Measurements from ENCODE around the gene DEFB121.
"Not testable (repeated sequence)": the region's sequence is repeated elsewhere in the genome, so short reads cannot be mapped to it uniquely, and the experiment has no call there.

Gene DEFB121, protein sequence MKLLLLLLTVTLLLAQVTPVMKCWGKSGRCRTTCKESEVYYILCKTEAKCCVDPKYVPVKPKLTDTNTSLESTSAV

DNA sequence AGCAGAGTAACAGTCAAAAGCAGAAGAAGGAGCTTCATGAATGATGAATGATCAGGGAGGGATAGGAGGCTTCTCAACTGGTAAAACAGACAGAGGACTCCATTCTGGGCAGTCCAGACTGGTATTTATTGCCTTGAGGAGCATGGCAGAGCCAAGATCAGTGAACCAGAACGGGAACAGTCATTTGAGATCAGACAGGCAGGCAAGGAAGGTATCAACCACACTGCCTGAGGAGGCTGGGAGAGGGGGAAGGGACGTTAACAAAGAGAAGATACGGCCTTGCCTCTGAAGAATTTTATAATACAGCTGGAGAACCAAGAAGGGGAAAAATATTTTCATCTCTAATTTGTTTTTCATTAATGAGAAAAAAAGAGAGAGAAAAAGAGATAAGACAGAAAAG lies at the start of gene DEFB121:
Gene DEFB121, minus strand, starts transcription at position 101 of the 400 bp plus-strand sequence. Its CDS starts 63 bp downstream, at position 38.
- DNase-seq: no peak

DNA sequence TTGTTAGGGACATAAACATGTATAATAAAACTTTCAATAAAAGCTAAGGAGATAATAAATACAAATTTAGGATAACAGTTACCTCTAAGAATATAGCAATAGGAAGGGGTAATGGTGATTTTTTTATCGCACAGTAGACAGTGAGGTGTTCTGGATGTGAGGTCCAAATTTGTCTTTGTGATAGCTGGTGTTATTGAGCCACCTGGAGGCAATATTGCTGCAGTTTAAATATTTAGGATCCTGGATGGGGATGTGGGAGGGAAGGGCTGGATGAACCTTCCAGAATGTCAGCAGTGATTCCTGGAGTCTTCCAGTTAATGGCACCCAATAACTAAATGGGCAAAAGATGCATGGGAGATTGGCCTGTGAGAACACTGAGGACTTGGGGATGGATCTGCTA lies 48.3 kb upstream of the DEFB121 start:
- DNase-seq: no peak

DNA sequence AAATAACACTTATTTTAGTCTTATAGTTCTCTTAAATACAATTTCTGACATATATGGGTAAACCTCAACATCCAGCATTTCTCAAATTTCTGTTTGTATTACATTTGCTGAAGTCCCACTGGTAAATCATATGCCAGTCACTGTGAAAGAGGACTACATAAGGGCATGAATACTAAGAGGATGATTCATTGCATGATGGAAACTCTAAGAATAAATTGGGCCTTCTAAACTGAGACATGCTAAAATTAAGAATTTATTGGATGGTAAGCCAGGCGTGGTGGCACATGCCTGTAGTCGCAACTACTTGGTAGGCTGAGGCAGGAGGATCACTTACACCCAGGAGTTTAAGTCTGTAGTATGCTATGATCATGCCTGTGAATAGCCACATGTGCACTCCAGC lies 46.6 kb upstream of the DEFB121 start:
- no peak for DNase-seq

DNA sequence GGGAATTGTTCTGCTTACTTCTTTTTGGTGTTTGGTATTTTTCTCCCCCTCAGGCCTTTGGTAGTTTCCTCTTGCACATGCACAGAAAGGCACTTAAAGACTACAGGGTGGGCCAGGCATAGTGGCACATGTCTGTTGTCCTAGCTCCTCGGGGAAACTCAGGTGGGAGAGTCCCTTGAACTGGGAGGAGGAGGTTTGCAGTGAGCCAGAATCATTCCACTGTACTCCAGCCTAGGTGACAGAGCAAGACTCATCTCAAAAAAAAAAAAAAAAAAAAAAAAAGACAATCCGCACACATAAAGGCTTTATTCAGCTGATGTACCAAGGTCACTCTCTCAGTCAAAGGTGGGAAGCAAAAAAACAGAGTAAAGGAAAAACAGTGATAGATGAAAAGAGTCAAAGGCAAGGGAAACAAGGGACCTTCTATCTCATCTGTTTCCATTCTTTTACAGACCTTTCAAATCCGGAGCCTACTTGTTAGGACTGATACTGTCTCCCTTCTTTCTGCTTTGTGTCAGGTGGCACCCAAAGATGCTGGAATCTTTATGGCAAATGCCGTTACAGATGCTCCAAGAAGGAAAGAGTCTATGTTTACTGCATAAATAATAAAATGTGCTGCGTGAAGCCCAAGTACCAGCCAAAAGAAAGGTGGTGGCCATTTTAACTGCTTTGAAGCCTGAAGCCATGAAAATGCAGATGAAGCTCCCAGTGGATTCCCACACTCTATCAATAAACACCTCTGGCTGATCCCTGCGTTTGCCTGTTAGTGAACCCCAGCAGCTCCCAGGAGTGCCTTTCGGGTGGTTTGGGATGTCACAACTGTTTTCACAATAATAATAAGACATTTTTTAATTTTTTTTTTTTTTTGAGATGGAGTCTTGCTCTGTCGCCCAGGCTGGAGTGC lies 43.7 kb upstream of the DEFB121 start:
- no peak for DNase-seq

DNA sequence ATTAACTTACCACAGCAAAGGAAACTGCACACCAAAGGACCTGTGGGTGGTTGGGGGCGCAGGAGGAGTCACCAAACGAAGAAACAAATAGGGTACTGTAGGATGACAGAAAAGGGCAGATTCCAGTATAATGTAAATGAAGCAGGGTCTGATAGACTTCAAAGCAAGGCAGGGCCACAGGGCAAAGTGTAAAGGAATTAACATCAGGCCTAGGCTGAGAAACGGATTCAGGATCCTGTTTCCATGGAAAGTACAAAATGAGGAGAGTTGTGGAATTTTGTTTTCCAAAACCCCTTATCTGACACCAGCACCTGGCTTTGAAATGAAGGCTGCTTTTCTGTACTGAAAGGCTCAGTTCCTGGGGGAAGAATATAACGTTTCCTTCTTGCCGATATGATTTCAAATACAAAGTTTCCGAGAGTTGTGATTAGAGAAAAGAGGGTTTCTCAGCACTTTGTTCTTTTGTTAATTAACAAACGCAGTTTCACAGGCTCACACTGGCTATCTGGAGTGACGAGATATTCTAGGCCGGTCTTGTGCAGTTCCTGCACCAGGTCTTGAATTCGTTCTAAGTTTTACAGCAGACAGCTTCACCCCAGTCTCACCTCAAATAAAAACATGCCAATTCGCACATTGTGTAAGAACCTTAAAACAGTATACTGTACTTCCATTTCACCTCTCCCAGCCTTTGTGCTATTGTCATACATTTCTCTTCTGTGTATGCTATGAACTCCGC lies 40.2 kb upstream of the DEFB121 start:
- DNase-seq: no peak

DNA sequence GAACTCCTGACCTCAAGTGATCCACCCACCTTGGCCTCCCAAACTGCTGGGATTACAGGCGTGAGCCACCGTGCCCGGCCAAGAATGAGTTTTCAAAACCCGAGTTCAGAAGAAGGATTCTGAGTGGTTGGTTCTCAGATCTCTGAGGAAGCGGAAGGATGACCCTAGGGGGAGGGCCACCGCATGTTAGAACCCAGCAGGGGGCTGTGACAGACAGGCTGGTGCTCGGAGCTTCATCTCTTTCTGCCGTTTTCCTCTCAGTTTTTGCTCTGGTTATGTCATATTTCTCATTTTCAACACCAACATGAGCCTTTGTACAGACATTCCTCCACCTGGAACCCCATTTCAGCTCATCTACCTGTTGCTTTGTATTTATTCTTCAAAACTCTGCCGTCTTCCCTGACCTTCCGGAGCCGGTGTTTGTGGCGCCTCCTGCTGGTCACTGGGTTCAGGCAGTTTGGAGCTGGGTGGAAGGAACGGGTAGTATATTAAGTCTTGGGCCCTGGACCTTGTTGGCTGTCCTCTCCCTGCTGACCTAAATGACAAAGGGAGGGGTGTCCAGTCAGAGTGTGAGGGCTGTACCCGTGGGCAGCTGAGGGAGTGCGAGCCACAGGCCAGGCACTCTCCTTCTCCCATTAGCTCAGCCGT lies 34.1 kb upstream of the DEFB121 start, which contains the start of gene DEFB123:
Gene DEFB123, plus strand, starts transcription at position 621 of the 648 bp plus-strand sequence. CDS start 67 bp downstream, outside the sequence.
- DNase-seq: peak; percentile 41

DNA sequence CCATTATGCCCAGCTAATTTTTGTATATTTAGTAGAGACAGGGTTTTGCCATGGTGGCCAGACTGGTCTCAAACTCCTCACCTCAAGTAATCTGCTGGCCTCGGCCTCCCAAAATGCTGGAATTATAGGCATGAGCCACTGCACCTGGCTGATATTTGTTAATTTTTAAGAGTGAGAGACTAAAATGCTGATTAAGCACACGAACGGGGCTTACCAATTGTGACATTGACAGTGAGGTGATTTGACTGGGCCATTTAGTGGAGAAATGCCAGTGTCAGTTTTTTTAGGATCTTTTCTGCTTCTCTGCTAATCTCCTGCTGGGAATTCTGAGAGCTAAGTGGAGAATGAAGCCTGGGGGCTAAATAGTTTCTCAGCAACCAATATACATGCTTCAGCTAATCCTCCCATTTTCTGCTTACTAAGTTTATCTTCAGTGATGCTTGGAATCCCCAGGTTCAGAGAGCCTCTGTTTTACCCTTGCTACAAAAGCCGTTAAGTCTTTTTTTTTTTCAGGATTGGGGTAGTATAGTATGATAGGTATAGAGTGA lies 24.6 kb upstream of the DEFB121 start:
- DNase-seq: no peak

DNA sequence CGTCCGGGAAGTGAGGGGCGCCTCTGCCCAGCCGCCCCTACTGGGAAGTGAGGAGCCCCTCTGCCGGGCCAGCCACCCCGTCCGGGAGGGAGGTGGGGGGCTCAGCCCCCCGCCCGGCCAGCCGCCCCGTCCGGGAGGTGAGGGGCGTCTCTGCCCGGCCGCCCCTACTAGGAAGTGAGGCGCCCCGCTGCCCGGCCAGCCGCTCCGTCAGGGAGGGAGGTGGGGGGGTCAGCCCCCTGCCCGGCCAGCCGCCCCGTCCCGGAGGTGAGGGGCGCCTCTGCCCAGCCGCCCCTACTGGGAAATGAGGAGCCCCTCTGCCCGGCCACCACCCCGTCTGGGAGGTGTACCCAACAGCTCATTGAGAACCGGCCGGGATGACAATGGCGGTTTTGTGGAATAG lies 21.6 kb upstream of the DEFB121 start:
- not testable (repeated sequence) for DNase-seq

DNA sequence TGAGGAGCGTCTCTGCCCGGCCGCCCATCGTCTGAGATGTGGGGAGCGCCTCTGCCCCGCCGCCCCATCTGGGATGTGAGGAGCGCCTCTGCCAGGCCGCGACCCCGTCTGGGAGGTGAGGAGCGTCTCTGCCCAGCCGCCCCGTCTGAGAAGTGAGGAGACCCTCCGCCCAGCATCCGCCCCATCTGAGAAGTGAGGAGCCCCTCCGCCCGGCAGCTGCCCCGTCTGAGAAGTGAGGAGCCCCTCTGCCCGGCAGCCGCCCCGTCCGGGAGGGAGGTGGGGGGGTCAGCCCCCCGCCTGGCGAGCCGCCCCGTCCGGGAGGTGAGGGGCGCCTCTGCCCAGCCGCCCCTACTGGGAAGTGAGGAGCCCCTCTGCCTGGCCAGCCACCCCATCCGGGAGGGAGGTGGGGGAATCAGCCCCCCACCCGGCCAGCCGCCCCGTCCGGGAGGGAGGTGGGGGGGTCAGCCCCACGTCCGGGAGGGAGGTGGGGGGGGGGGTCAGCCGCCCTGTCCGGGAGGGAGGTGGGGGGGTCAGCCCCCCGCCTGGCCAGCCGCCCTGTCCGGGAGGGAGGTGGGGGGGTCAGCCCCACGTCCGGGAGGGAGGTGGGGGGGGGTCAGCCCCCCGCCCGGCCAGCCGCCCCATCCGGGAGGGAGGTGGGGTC lies 21.0 kb upstream of the DEFB121 start:
- not testable (repeated sequence) for DNase-seq

DNA sequence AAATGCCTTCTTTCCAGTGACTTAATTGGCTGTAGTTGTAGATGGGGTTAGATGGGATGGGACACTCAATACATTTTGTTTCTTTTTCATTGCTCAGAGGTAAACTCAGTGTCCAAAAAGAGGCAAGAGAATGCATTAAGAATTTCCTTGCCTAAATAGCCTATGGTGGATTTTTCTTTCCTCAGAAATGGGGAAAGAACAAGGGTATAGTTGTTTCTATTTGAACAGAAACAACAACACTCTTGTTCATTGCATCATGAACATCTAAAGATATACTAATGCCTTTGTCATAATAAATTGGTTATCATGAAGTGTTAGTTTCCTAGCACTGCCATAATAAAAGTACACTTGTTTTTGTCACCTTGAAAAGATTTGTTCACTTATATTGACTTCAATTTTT lies 19.8 kb upstream of the DEFB121 start:
- no peak for DNase-seq

DNA sequence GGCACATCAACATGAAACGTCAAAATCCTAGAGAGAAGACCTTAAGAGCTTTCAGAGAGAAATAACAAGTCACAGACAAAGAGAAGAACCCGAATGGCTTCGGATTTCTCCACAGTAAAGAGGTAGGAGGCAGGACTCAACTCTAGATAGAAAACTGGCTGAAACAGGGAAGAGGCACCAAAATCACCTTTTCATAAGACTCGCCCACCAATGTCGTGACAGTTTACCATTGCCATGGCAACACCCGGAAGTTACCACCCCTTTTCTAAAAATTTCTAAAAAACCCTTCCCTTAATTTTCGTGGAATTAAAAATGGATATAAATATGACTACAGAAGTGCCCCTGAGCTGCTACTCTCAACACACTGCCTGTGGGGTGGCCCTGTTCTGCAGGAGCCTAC lies 12.3 kb upstream of the DEFB121 start:
- no peak for DNase-seq

DNA sequence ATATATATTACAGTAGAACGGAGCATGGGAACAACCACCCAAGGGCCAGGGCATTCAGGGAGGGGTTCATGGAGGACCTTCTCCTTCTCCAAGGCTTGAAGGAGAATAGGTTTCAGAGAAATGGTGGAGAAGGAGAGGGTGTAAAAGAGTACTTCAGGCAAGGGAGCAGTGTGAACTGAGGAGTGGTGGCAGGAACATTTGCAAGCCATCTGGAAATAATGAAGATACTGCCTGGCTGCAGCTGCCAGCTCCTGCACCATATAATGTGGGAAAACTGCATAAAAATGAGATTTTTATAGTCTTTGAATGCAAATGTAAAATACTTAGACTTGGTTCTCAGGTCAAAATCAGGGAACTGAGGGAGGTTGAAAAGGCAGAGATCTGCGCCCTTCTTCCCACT lies 9.6 kb upstream of the DEFB121 start:
- DNase-seq: no peak

DNA sequence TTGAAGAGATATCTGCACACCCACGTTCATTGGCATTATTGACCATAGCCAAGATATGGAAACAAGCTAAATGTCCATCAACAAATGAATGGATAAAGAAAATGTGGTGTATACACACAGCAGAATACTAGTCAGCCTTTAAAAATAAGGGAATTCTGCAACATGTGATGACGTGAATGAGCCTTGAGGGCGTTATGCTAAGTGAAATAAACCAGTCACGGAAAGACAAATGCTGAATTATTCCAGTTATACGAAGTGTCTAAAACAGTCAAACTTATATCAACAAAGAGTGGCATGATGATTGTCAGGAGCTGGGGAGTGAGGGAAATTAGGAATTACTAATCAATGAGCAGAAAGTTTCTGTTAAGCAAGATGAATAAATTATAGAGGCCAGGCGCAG lies 8.4 kb upstream of the DEFB121 start:
- no peak for DNase-seq

DNA sequence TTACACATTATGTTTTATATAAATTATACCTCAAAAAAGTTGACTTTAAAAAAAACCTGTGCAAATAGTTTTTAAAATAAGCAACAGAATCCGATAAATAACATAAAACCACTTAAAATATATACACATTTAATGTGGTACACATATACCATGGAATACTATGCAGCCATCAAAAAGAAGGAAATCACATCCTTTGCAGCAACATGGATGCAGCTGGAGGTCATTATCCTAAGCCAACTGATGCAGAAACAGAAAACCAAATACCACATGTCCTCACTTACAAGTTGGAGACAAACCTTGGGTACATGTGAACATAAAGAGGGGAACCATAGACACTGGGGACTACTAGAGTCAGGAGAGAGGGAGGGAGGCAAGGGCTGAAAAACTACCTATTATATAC lies 4.0 kb upstream of the DEFB121 start:
- no peak for DNase-seq

DNA sequence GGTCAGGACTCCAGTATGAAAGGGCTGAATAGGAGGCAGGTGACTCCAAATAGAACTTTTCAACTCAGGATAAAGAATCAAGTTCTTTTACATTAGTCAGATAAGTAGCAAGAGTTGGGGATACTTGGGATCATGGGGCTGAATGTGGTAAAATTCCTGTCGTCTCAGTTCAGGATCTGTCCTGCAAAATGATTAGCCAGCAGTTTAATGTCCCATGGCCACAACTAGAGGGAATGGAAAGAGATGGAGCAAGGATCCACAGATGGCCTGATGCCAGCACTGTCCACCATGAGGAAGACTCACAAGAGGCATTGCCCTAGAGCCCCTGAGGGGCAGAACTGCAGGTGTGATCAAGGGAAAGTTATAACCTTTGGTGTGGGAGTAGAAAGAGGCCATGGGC lies 2.1 kb downstream of the DEFB121 start:
- no peak for DNase-seq

DNA sequence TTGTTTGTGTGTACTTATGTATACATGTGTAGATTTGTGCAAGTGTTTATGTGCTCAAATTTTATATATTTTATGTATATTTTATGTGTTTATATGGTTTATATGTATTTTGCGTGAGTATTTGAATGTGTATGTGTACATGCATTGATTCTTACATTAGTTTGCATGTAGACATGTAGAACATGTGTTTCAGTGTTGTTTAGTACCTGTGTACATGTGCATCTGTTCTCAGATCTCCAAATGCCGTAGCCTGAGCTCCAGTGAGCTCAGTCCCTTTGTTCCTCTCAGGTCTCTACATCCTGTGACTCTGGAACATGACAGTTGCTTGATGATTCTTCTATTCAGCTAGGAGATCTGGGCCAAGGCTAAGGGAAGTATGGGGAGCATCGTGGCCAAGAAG lies 11.1 kb downstream of the DEFB121 start:
- no peak for DNase-seq

DNA sequence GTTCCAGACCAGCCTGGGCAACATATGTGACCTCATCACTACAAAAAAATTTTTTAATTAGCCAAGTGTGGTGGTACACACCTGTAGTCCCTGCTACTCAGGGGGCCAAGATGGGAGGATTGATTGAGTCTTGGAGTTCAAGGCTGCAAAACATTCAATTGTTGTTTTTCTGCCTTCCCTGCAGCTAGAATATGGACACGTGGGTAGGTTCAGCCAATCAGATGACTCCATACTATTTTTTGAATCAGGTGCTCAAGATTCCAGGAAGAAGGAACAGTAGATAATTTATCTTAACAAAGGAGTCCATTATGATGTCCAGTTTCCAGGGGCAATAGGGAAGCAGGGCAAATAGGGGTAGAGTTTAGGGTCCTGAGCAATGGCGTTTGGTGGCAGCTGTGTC lies 13.2 kb downstream of the DEFB121 start:
- DNase-seq: no peak

DNA sequence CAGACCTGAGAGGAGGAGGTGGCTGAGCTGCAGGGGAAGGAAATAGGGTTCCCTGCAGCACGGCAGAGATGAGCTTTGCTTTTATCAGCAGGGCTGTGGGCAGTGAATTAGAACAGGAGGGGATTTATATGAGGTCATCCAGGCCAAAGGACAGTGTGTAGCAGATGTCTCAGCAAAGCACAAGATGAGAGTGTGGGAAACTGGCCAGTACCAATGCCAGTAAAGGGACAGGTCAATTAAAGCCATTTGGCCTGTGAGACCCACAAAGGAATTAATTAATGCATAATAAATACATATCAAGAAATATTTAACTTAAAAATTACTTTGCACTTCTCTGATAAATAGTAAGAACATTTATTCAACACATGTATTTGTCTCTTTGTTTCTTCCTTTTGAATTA lies 15.5 kb downstream of the DEFB121 start, which contains the start of gene DEFB119:
Gene DEFB119, minus strand, starts transcription at position 101 of the 400 bp plus-strand sequence. CDS start 107 bp downstream, outside the sequence.
- DNase-seq: no peak

DNA sequence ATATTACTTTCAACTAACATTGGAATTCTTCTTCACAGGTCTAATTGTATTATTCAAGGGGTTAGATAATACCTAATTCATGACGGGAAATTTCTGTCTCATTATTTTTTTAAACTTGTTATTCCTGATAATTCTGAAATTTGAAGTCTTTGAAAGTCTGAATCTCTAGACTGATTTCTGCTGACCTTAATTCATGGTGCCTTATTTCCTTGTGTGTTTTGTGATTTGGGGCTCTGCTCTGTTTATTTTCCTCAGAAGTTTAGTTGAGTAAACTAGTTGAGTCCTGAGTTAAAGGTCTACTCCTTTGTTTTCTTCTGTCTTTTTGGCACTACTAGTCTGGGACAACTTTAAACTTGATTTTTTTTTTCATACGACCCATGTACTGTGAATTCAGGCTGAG lies 31.7 kb downstream of the DEFB121 start:
- DNase-seq: no peak

DNA sequence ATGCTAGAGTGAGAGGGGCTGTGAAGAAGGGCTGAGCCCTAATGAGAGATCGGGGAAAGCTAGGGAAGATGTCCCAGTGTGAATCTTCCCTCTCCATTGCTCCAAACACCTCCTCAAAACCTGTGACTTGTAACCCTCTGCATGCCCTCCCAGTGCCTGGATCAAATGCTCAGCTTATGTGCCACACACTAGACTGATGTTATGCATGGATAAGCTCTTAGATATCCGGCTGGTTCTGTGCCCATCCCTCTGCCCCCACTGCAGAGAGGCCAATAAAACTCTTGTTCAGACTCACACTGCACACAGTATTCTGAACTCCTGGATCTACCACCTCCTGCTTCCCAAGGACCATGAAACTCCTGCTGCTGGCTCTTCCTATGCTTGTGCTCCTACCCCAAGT lies 37.7 kb downstream of the DEFB121 start, which contains the start of gene DEFB118:
Gene DEFB118, plus strand, starts transcription at position 301 of the 400 bp plus-strand sequence. Its CDS starts 50 bp downstream, at position 351.
- DNase-seq: no peak

DNA sequence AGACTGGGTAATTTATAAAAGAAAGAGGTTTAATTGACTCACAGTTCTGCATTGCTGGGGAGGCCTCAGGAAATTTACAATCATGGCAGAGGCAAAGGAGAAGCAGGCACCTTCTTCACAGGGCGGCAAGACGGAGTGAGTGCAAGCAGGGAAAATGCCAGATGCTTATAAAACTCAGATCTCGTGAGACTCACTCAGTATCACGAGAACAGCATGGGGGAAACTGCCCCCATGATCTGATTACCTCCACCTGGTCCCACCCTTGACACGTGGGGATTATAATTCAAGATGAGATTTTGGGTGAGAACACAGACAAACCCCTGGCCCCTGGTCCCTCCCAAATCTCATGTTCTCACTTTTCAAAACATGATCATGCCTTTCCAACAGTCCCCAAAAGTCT lies 41.7 kb downstream of the DEFB121 start:
- DNase-seq: not testable (repeated sequence)

DNA sequence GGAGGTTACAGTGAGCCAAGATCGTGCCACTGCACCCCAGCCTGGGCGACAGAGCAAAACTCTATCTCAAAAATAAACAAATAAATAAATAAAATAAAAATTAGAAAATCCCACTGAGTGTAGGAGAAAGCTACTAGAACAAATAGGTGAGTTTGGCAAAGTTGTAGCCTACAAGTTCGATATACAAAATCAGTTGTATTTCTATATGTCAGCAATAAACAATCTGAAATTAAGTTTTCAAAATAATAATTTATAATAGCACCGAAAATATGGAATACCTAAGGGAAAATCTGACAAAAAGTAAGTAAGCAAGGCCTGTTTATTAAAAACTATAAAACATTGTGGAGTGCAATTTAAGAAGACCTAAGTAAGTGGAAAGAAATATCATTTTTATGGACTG lies 42.7 kb downstream of the DEFB121 start:
- DNase-seq: no peak

Data from stimulated activated CD4-positive, alpha-beta T cell treated with anti-CD3 and anti-CD28 coated beads, Interleukin-15, amount 100 ng/mL, for 24 hours (primary cell).